Measurements from ENCODE around the gene PSG11.
"Not testable (repeated sequence)": the region's sequence is repeated elsewhere in the genome, so short reads cannot be mapped to it uniquely, and the experiment has no call there.

- TF ChIP-seq, protein P1, sequence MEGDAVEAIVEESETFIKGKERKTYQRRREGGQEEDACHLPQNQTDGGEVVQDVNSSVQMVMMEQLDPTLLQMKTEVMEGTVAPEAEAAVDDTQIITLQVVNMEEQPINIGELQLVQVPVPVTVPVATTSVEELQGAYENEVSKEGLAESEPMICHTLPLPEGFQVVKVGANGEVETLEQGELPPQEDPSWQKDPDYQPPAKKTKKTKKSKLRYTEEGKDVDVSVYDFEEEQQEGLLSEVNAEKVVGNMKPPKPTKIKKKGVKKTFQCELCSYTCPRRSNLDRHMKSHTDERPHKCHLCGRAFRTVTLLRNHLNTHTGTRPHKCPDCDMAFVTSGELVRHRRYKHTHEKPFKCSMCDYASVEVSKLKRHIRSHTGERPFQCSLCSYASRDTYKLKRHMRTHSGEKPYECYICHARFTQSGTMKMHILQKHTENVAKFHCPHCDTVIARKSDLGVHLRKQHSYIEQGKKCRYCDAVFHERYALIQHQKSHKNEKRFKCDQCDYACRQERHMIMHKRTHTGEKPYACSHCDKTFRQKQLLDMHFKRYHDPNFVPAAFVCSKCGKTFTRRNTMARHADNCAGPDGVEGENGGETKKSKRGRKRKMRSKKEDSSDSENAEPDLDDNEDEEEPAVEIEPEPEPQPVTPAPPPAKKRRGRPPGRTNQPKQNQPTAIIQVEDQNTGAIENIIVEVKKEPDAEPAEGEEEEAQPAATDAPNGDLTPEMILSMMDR (IDR thresholded peaks at IDR 0.05), result not testable (repeated sequence)
- TF ChIP-seq TCF7L2 (IDR thresholded peaks at IDR 0.05; ENCODE audit: low read depth, low read length); POLR2AphosphoS5 (IDR thresholded peaks at IDR 0.05; ENCODE audit: low read depth, low read length); REST (IDR thresholded peaks at IDR 0.05; ENCODE audit: insufficient read depth in 1 of 2, low read depth in 2 of 2, low read length in 1 of 2); SIN3A (IDR thresholded peaks at IDR 0.05; ENCODE audit: borderline replicate concordance, insufficient read depth, low read depth, low read length): not testable (repeated sequence)
Observed at GRCh38 chr19:42982111-42982510, 44.2 kb downstream of the PSG11 start.
